ENCODE measurements around the gene GFER.

DNA sequence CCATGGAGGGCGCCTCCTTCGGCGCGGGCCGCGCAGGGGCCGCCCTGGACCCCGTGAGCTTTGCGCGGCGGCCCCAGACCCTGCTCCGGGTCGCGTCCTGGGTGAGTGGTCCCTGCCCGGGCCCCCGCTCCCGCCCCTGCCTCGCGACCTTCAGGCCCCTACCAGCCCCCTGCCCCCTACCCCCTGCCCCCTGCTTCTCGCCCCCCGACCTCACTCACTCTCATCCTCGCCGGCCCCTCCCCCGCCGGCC is 6.0 kb downstream of the GFER start:
- TF ChIP-seq, protein P1, sequence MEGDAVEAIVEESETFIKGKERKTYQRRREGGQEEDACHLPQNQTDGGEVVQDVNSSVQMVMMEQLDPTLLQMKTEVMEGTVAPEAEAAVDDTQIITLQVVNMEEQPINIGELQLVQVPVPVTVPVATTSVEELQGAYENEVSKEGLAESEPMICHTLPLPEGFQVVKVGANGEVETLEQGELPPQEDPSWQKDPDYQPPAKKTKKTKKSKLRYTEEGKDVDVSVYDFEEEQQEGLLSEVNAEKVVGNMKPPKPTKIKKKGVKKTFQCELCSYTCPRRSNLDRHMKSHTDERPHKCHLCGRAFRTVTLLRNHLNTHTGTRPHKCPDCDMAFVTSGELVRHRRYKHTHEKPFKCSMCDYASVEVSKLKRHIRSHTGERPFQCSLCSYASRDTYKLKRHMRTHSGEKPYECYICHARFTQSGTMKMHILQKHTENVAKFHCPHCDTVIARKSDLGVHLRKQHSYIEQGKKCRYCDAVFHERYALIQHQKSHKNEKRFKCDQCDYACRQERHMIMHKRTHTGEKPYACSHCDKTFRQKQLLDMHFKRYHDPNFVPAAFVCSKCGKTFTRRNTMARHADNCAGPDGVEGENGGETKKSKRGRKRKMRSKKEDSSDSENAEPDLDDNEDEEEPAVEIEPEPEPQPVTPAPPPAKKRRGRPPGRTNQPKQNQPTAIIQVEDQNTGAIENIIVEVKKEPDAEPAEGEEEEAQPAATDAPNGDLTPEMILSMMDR (IDR thresholded peaks at IDR 0.05) = no peak
- no peak for TF ChIP-seq POLR2A (IDR thresholded peaks at IDR 0.05)
- no peak for TF ChIP-seq POLR2AphosphoS5 (IDR thresholded peaks at IDR 0.05)
- TF ChIP-seq EP300 (IDR thresholded peaks at IDR 0.05) = no peak

All from gastroesophageal sphincter (tissue), 3 donors.